ENCODE data around the gene ELANE. TPM values are rescaled to one million over a fixed set of nuclear protein-coding genes. Genes with fewer than 3 reads are reported as not detected.
"Not testable (repeated sequence)": the region's sequence is repeated elsewhere in the genome, so short reads cannot be mapped to it uniquely, and the experiment has no call there.

The ELANE gene
- total and polyA plus RNA-seq, 12 donors: 0.48 to 3.4 (median 1.8) TPM; not detected in 6

- no peak for DNase-seq
- TF ChIP-seq CTCF (IDR thresholded peaks at IDR 0.05): no peak
- no peak for TF ChIP-seq POLR2A (IDR thresholded peaks at IDR 0.05)
- Histone ChIP-seq H3K27me3 (no peaks in the 10 kb centered on the region), H3K4me1 (replicated peaks in 1 of 2) (peaks cover 6 to 7% of the 10 kb centered on the region in 2 donors), H3K4me3 (no peak overlapping the region), H3K9me3 (replicated peaks in 1 of 3) (no peaks in the 10 kb centered on the region), H3K36me3 (replicated peaks in 1 of 2) (peaks cover 0 to 44% of the 10 kb centered on the region in 2 donors), H3K27ac (no peak overlapping the region)
- 90 to 92% (median 92%) methylated on average over 29 to 30 of the region's 30 CpGs for WGBS, 4 donors
- intact Hi-C loops (cut with DNase I): no loop called here
Observed at GRCh38 chr19:888581-889385, 36.7 kb downstream of the ELANE start.

- H3K4me1 ChIP-seq (replicated peaks in 1 of 2): peaks cover 6 to 8% of the 10 kb centered on the region in 2 donors
- H3K27me3 ChIP-seq: no peaks in the 10 kb centered on the region
- no peaks in the 10 kb centered on the region for H3K9me3 ChIP-seq (replicated peaks in 1 of 3)
- H3K27ac ChIP-seq: no peak overlapping the region
- TF ChIP-seq POLR2A (IDR thresholded peaks at IDR 0.05) (no peak), CTCF (IDR thresholded peaks at IDR 0.05) (no peak)
- H3K36me3 ChIP-seq (replicated peaks in 1 of 2): peaks cover 0 to 37% of the 10 kb centered on the region in 2 donors
- 83 to 93% (median 91%) methylated on average over 8 to 26 of the region's 26 CpGs for WGBS, 4 donors
- intact Hi-C loops (cut with DNase I): no loop called here
- DNase-seq: no peak
- H3K4me3 ChIP-seq: no peak overlapping the region
Observed at GRCh38 chr19:889662-890295, 37.7 kb downstream of the ELANE start.

- DNase-seq: no peak
- no peak overlapping the region for H3K4me3 ChIP-seq
- 90 to 93% (median 91%) methylated on average over 15 to 18 of the region's 18 CpGs for WGBS, 4 donors
- peaks cover 0 to 27% of the 10 kb centered on the region in 2 donors for H3K36me3 ChIP-seq (replicated peaks in 1 of 2)
- H3K27ac ChIP-seq: no peak overlapping the region
- peaks cover 6 to 8% of the 10 kb centered on the region in 2 donors for H3K4me1 ChIP-seq (replicated peaks in 1 of 2)
- no peaks in the 10 kb centered on the region for H3K27me3 ChIP-seq
- intact Hi-C loops (cut with DNase I): no loop called here
- H3K9me3 ChIP-seq (replicated peaks in 1 of 3): no peaks in the 10 kb centered on the region
- TF ChIP-seq POLR2A (IDR thresholded peaks at IDR 0.05): no peak
- TF ChIP-seq CTCF (IDR thresholded peaks at IDR 0.05): no peak
Observed at GRCh38 chr19:890831-891230, 38.7 kb downstream of the ELANE start.

DNA sequence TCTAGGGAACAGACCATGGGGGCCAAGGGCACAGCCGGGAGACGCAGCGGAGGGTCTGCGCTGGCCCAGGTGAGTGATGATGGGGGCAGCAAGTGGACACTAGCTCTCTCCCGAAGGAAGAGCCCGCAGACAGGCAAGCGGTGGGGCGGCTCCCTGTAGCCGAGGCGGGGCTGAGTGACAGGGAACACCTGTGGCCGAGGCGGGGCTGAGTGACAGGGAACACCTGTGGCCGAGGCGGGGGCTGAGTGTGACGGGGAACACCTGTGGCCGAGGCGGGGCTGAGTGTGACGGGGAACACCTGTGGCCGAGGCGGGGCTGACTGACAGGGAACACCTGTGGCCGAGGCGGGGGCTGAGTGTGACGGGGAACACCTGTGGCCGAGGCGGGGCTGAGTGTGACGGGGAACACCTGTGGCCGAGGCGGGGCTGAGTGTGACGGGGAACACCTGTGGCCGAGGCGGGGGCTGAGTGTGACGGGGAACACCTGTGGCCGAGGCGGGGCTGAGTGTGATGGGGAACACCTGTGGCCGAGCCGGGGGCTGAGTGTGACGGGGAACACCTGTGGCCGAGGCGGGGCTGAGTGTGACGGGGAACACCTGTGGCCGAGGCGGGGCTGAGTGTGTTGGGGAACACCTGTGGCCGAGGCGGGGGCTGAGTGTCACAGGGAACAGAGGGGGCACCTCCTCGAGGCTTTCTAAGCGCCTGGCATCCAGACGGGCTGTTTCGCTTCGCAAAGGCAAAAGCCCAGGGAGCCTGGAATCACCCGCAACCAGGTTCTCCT lies 39.5 kb downstream of the ELANE start:
- H3K27me3 ChIP-seq; H3K27ac ChIP-seq; H3K9me3 ChIP-seq (replicated peaks in 1 of 3); H3K4me1 ChIP-seq (replicated peaks in 1 of 2); intact Hi-C loops (cut with DNase I); DNase-seq: not testable (repeated sequence)
- Histone ChIP-seq H3K36me3 (replicated peaks in 1 of 2) (peaks cover 0 to 20% of the 10 kb centered on the region in 2 donors), H3K4me3 (peak overlapping the region in 1 of 4 donors; percentile 99)
- WGBS, 4 donors: 70 to 84% (median 79%) methylated on average over 17 to 45 of the region's 50 CpGs

Data from adrenal gland (tissue), 12 donors.